H1 (cell line): Measurements from ENCODE around the gene TAGLN3. TPM values are rescaled to one million over a fixed set of nuclear protein-coding genes. Genes with fewer than 3 reads are reported as not detected.

ENCODE experiments used
- CBX5 ChIP-seq: fragments of 300-800, 300-1000 bp; sonication (generic); IDR thresholded peaks from 2 replicates; pipeline ENCODE4 v1.7.1; 2016; ENCODE audit warnings: antibody characterized with exemption, low read length, low read depth
- HDAC6 ChIP-seq: IDR thresholded peaks from one replicate; pipeline ENCODE4 v1.7.1; 2012; ENCODE audit warnings: low read depth, mild to moderate bottlenecking, inconsistent platforms, low read length, moderate library complexity
- SIX5 ChIP-seq: IDR thresholded peaks from 2 replicates; pipeline ENCODE4 v1.6.1; 2011; ENCODE audit warnings: mild to moderate bottlenecking, low read depth, low read length
- polyA plus RNA-seq, 7 experiments: library from polyadenylated mRNA; depleted of rRNA in 3 of 7; stranded (reverse) in 5 of 7; unstranded in 2 of 7; fragments of >200 nt in 5 of 7; fragments of 200-250 nt in 2 of 7; gene quantifications; 1 replicate in 5 of 7; 2 replicates in 1 of 7; 4 replicates in 1 of 7; pipeline versions ENCODE4 v1.2.1 to v1.2.3, GENCODE V29; 2011 to 2013; ENCODE audit warnings: missing spikeins in 2 of 7, mixed read lengths in 2 of 7
- total RNA-seq: library from RNA; stranded (reverse); fragmentation: NEBNext Ultra II Directional; extraction: Animal tissue kit (Norgen Biotek cat#: 25700); gene quantifications from 2 replicates; pipeline ENCODE4 v1.2.1, GENCODE V29; 2021
- TF ChIP-seq, protein P1 (sequence below): IDR thresholded peaks from 2 replicates; pipeline ENCODE4 v1.6.1; 2012; ENCODE audit warnings: low read length, inconsistent platforms

Gene TAGLN3
- total and polyA plus RNA-seq, 2 of the 8 experiments (the other 6 are each of a cell fraction or from before 2014, with no cell fraction given): 6.3 to 7.5 TPM

DNA sequence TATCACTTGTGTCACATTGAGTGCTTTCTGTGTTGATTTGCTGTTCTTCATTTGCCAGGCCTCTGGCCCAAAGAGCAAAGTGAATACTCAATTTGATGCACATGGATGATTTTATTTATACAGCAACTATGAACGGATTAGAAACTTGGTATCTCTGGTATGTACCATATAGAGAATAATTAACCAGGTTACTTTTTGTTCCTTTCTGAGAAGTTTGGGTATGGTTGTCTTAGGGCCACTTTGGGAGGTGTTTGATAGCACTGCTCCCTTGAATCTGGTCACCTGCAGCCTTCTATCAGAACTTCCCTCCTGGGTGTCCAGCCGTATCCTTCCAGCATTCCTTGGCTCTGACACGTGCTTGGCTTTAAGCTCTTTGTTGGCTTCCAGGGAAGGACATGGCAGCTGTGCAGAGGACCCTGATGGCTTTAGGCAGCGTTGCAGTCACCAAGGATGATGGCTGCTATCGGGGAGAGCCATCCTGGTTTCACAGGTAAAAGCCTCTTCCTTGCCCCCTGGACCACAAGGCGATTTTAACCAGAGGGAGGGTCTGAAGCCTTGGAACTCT lies 12.7 kb downstream of the TAGLN3 start (continued):
- no peak for TF ChIP-seq SIX5
- TF ChIP-seq HDAC6: no peak
- TF ChIP-seq, protein P1, sequence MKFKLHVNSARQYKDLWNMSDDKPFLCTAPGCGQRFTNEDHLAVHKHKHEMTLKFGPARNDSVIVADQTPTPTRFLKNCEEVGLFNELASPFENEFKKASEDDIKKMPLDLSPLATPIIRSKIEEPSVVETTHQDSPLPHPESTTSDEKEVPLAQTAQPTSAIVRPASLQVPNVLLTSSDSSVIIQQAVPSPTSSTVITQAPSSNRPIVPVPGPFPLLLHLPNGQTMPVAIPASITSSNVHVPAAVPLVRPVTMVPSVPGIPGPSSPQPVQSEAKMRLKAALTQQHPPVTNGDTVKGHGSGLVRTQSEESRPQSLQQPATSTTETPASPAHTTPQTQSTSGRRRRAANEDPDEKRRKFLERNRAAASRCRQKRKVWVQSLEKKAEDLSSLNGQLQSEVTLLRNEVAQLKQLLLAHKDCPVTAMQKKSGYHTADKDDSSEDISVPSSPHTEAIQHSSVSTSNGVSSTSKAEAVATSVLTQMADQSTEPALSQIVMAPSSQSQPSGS: no peak
- no peak for TF ChIP-seq CBX5
